Epithelial cell of proximal tubule (primary cell): Measurements from ENCODE around the gene LFNG. TPM values are rescaled to one million over a fixed set of nuclear protein-coding genes. Genes with fewer than 3 reads are reported as not detected.

Experiments
- DNase-seq: peaks from one replicate; pipeline ENCODE4 v3.0.0-alpha.2; 2011; ENCODE audit warnings: low read depth
- H3K4me3 ChIP-seq: 2 replicates; pipeline ENCODE4 v1.5.1; 2011; ENCODE audit warnings: low read depth, mild to moderate bottlenecking, low read length
- total RNA-seq: library from RNA; depleted of rRNA; stranded (reverse); fragments of >200 nt; gene quantifications from 2 replicates; pipeline ENCODE4 v1.2.3, GENCODE V29; 2015
- TF ChIP-seq, protein P1 (sequence below): conservative IDR thresholded peaks from 2 replicates; pipeline ENCODE4 v1.5.1; 2012; ENCODE audit warnings: low read depth, mild to moderate bottlenecking, low read length

The LFNG gene
- total RNA-seq, 1 donor from 2014 or later, result 32.1 TPM

GRCh38 chr7:2502647-2502966 lies 17.0 kb upstream of the LFNG start:
- H3K4me3 ChIP-seq, result no peak overlapping the region
- TF ChIP-seq, protein P1, sequence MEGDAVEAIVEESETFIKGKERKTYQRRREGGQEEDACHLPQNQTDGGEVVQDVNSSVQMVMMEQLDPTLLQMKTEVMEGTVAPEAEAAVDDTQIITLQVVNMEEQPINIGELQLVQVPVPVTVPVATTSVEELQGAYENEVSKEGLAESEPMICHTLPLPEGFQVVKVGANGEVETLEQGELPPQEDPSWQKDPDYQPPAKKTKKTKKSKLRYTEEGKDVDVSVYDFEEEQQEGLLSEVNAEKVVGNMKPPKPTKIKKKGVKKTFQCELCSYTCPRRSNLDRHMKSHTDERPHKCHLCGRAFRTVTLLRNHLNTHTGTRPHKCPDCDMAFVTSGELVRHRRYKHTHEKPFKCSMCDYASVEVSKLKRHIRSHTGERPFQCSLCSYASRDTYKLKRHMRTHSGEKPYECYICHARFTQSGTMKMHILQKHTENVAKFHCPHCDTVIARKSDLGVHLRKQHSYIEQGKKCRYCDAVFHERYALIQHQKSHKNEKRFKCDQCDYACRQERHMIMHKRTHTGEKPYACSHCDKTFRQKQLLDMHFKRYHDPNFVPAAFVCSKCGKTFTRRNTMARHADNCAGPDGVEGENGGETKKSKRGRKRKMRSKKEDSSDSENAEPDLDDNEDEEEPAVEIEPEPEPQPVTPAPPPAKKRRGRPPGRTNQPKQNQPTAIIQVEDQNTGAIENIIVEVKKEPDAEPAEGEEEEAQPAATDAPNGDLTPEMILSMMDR, result no peak
- no peak for DNase-seq

GRCh38 chr7:2503056-2503941 lies 16.3 kb upstream of the LFNG start:
- DNase-seq, result no peak
- H3K4me3 ChIP-seq, result no peak overlapping the region
- TF ChIP-seq, protein P1, result no peak

DNA sequence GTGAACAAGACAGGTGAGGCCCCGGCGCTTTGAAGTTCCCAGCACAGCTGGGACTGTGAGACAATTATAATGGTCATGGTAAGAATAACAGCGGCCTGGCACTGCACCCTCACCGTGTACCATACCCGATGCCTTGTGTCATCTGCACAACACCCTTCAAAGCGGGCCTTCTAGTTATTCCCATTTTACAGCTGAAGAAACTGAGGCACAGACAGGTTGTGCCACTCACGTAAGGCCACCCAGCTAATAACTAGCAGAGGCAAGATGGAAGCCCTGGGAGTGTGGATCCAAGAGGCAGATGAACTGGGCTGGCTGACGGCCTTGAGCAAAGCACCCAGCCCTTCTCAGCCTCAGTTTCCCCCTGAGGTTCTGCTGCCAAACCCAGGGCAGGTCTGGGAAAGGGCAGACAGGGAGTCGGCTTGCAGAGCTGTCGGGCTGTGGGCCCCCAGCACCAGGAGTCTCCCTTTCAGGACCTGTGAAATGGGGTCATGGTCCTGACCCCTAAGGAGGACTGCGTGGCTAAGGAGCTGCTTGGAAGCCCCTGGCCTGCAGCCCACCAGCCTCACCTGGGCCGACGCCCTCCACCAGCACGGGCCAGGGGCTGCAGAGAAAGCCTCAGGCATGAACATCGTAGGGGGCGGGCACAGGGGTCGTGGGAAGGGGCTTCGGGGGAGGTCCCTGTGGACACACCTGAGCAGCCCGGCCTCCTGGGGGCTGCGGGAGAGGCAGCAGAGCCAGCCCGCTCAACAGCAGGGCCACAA lies 15.3 kb upstream of the LFNG start:
- TF ChIP-seq, protein P1, result no peak
- DNase-seq, result no peak
- H3K4me3 ChIP-seq, result no peak overlapping the region

GRCh38 chr7:2504889-2505375 lies 14.6 kb upstream of the LFNG start:
- no peak for DNase-seq
- TF ChIP-seq, protein P1, result no peak

DNA sequence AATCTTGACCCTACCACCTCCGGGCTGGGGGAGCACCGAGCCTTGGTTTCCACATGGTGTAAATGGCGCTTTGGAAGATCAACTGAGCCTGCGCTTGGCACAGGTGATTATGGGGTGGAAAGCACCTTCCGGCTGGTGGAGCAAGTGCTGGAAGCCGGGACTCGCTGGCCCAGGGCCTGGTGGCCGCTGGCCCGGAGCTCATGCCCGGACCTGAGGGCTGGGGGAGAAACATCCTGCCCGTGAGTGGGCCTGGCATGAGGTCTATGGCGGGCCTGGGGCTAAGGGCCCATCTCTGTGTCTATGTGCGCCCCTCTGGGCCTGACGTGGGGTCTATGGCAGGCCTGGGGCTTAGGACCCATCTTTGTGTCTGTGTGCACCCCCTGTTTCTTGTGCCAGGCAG lies 14.2 kb upstream of the LFNG start:
- H3K4me3 ChIP-seq, result no peak overlapping the region
- no peak for DNase-seq
- TF ChIP-seq, protein P1, result no peak

More at GRCh38 chr7:2504889-2505375, 14.6 kb upstream of the LFNG start:
- no peak overlapping the region for H3K4me3 ChIP-seq

- no peak overlapping the region for H3K4me3 ChIP-seq
- DNase-seq, result no peak
- TF ChIP-seq, protein P1, result no peak
These were observed 12.2 kb upstream of the LFNG start for GRCh38 chr7:2507208-2507916.
